Measurements from ENCODE around the gene GAPVD1.
"Not testable (repeated sequence)": the region's sequence is repeated elsewhere in the genome, so short reads cannot be mapped to it uniquely, and the experiment has no call there.

GAPVD1 gene

DNA sequence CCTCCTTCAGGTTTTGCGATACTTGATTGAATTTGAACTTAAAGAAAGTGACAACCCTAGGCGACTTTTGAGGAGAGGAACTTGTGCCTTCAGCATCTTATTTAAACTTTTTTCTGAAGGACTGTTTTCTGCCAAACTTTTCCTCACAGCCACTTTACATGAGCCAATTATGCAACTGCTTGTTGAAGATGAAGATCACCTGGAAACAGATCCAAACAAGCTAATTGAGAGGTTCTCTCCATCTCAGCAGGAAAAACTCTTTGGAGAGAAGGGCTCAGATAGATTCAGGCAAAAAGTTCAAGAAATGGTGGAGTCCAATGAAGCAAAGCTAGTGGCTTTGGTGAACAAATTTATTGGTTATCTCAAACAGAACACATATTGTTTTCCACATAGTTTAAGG, 40.6 kb downstream of the GAPVD1 start:
- DNase-seq (ENCODE audit: insufficient read length, low spot score) (no peak), FAIRE-seq (no peak)

DNA sequence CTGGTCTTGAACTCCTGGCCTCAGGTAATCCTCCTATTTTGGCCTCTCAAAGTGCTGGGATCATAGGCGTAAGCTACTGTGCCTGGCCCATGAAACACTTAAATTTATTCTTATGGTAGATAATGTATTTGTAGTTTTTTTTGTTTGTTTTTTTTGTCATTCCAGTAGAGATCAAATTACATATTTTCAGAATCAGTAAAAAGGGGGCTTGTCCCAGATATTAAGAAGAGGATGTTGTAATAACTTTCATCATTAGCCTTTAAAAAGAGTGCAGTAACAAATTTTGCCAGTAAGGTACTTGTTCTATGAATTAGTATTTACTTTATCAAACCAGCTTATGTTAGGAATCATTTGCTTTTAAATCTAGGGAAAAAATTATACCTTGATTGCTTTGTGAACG, 42.6 kb downstream of the GAPVD1 start:
- DNase-seq (ENCODE audit: insufficient read length, low spot score) = no peak
- no peak for FAIRE-seq

DNA sequence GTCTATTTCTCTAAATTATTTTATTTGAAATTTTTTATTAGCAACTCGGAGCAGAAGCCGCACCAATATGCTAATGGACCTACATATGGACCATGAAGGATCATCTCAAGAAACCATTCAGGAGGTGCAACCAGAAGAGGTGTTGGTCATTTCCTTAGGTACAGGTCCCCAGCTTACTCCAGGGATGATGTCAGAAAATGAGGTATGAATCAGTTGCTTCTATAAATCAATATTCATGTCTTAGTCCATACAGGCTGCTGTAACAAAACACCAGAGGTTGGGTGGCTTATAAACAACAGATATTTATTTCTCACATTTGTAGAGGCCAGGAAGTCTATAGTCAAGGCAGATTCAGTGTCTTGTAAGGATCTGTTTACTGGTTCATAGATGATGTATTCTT, 50.8 kb downstream of the GAPVD1 start:
- no peak for DNase-seq (ENCODE audit: insufficient read length, low spot score)
- no peak for FAIRE-seq

DNA sequence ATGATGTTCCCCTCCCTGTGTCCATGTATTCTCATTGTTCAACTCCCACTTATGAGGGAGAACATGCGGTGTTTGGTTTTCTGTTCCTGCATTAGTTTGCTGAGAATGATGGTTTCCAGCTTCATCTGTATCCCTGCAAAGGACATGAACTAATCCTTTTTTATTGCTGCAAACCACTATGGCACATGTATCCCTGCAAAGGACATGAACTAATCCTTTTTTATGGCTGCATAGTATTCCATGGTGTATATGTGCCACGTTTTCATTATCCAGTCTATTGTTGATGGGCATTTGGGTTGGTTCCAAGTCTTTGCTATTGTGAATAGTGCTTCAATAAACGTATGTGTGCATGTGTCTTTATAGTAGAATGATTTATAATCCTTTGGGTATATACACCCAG, 54.7 kb downstream of the GAPVD1 start:
- not testable (repeated sequence) for FAIRE-seq; DNase-seq (ENCODE audit: insufficient read length, low spot score)

DNA sequence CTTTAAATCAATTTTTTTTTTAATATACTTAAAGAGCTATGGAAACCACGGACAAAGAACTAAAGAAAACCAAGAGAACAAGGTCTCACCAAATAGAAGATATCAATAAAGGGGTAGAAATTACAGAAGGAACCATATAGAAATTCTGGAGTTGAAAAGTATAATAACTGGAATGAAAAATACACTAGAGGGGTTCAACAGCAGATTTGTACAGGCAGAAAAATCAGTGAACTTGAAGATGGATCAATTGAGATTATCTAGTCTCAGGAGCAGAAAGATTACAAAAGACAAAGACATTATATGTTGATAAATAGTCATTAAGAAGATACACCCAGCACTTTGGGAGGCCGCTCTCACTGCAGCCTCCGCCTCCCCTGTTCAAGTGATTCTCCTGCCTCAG, 56.1 kb downstream of the GAPVD1 start:
- no peak for DNase-seq (ENCODE audit: insufficient read length, low spot score)
- FAIRE-seq = no peak

DNA sequence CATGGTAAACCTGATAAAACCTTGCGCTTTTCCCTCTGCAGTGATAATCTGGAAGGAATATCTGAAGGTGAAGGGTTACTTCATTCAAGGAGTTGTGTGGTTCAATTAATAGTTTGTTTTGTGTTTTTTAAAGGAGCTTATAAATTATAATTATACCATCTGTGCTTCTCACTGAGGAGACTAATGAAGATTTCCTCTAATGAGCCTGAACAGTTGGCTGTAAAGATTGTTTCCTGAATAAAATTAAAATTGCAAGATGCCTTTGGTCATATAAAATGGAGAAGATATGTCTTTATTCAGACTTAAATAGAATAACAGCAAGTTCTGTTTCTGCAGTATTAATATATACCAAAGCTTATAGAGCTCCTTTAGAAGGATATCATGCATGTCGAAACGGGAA, 59.9 kb downstream of the GAPVD1 start:
- no peak for DNase-seq (ENCODE audit: insufficient read length, low spot score)
- FAIRE-seq = no peak

DNA sequence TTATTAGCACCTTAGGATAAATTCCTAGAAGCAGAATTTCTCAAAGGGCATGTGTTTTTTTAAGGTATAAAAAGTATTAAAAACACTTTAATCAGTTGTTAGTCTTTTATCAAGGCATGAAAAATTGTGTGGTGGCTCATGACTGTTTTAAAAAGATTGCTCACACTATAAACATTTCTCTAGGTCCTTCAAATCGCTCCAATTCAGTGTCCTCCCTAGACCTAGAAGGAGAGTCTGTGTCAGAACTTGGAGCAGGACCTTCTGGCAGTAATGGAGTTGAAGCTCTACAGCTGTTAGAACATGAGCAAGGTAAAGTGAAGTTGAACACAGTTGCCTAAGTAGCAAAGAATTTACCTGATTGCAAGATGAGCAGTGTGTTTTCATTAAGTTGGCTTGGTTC, 62.0 kb downstream of the GAPVD1 start:
- no peak for FAIRE-seq
- DNase-seq (ENCODE audit: insufficient read length, low spot score) = no peak

DNA sequence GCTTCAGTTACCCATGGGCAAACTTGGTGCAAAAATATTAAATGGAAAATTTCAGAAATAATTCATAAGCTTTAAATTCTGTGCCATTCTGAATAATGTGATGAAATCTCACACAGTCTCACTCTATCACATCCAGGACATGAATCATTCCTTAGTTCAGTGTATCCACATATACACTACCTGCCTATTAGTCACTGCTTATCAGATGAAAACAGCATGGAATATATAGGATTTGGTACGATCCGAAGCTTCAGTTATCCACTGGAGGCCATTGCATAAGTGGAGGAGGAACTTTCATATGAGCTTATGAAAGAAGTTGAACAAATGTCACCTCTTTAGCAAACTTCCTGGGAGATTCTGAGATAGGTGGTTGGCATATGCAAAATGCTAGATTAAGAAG, 64.2 kb downstream of the GAPVD1 start:
- no peak for DNase-seq (ENCODE audit: insufficient read length, low spot score)
- no peak for FAIRE-seq

DNA sequence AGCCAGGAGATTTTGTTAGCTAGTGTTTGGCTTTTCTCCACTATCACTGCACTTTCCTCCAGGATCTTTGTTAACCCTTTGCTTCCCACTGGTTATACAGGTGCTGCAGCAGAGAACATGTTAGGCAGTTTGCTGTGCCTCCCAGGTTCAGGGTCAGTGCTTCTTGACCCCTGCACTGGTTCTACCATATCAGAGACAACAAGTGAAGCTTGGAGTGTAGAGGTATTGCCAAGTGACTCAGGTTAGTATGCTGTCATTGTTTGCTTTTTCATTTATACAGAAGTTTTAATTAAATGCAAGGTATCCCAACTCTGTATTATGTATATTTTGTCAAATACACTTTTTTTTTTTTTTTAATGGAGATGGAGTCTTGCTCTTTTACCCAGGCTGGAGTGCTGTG, 68.4 kb downstream of the GAPVD1 start:
- no peak for DNase-seq (ENCODE audit: insufficient read length, low spot score)
- no peak for FAIRE-seq

DNA sequence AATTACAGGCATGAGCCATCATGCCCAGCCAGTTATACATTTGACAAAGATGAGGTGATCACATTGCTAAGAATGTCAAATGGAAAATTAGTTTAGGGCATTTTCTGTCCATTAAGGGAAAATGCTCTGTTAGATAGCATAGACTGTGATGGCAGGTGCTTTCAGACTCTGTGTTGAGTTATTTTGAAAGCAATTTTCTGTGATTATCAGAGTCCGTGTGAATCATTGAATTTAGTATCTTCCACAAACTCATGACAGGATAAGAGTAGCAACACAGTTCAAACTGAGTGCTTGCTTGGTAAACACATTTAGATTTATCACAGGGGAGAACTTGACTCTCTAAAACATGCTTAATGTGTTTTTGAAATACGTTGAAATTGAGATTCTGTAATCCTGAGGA, 69.0 kb downstream of the GAPVD1 start:
- no peak for DNase-seq (ENCODE audit: insufficient read length, low spot score)
- no peak for FAIRE-seq

DNA sequence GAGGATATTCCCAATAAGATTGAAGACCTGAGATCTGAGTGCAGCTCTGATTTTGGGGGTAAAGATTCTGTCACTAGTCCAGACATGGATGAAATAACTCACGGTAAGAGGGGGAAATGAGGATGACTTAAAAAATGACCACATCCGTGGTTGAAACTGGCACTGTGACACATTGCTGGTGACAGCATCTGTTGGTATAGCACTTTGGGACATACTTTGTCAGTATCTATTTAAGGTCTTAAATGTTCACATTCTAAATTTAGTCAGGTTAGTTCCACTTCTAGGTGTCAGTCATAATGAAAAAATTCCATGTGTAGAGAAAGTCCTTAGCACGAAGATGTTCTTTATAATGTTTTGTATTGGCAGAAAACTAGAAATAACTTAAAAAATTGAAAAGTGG, 70.9 kb downstream of the GAPVD1 start:
- DNase-seq (ENCODE audit: insufficient read length, low spot score) (peak; percentile 52), FAIRE-seq (peak; percentile 72)

DNA sequence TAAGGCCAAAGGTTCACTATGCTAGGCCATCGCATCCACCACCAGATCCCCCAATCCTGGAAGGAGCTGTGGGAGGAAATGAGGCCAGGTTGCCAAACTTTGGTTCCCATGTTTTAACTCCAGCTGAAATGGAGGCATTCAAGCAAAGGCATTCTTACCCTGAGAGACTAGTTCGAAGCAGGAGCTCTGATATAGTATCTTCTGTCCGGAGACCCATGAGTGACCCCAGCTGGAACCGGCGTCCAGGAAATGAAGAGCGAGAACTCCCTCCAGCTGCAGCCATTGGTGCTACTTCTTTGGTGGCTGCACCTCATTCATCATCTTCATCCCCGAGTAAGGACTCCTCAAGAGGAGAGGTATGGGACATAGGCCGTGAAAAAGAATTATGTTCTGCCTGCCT, 75.6 kb downstream of the GAPVD1 start:
- no peak for FAIRE-seq
- DNase-seq (ENCODE audit: insufficient read length, low spot score) = no peak

DNA sequence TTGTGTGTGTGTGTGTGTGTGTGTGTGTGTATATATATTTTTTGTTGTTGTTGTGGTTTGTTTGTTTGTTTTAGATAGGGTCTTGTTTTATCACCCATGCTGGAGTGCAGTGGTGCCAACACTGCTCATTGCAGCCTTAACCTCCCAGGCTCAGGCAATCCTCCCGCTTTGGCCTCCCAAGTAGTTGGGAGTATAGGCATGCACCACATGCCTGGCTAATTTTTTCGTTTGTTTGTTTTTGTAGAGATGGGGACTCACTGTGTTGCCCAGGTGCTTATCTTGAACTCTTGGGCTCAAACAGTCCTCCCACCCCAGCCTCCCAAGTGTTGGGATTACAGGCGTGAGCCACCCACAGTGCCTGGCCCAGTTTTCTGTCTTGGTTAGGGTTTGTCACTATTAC, 77.3 kb downstream of the GAPVD1 start:
- no peak for FAIRE-seq
- no peak for DNase-seq (ENCODE audit: insufficient read length, low spot score)

DNA sequence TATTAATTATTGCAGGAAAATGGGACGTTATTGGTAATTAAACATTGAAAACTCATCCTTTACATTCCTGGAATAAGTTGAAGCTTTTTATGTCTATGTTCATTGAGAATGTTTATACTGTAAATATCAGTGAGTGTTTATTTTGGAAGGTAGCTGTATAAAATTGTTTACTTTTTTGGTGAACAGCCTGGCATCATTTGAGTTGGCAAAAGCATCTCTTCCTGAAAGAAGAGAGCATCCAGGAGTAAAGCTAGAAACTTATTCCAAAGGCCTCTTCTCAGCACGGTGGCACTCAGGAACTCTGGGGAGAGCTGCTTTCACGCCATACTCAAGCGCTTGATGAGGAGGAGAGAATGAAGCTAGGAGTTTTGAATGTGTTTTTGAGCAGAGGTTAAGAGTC, 79.9 kb downstream of the GAPVD1 start:
- no peak for DNase-seq (ENCODE audit: insufficient read length, low spot score)
- FAIRE-seq = no peak

DNA sequence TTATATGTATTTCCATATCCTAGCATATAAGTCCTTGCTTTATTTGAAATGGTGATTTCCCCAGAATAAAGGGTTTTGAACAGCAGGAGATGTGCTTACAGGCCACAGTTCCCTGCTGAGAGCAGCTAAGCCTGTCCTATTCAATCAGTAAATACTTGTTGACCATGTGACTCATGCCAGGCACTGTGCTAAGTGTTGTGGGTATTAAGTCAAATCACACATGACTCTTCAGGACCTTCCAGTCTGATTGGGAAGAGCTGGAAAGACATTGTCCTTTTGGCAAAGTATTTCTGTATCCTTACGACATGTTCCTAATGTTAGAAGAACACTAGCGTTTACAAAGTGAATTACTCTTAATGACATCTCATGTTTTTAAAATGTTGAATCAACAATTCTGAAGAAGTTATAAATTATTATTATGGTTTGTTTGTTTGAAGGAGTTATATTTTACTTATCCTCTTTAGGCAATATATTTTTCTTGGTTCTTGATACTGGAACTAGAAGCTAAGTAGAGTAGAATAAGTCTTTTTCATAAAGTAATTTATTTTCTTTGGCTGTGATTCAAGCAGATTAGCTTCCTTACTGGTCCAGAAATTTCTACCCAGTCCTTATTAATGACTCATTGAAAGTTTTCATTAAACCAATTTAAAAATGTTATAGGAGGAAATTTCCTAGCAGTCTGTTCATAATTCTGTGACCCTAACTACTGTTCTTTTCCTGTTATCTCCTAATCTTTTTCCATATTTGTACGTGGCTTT, 82.1 kb downstream of the GAPVD1 start:
- no peak for FAIRE-seq
- DNase-seq (ENCODE audit: insufficient read length, low spot score) = no peak

DNA sequence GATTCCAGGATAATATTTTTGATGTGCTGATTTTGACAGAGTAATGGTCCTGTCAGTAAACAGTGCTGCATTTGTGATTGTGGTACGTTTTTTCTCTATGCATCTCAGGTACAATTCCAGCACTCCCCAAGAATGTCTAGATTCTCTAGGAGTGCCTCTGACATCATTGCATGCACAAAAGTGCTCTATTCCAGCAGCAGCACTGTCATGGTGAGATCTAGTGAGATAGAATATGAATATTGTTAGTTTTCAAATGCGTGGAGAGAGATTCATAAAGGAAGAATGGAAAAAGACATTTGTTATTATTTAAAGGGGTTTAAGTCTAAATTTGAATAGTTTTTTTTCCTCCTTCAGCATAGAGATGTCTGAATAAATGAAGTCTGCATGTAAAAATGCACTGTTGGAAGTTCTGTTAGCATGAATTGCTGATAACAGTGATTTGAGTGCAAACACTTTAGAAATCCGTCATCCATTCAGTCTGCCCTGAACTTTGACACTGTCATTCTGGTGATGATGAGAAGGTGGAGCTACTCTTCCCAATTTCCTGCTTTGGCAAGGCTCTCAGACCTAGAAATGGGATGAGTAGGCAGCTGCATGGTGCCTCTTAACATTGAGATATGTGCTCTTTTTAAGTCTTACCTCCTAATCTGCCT, 84.6 kb downstream of the GAPVD1 start:
- DNase-seq (ENCODE audit: insufficient read length, low spot score) (no peak), FAIRE-seq (no peak)

DNA sequence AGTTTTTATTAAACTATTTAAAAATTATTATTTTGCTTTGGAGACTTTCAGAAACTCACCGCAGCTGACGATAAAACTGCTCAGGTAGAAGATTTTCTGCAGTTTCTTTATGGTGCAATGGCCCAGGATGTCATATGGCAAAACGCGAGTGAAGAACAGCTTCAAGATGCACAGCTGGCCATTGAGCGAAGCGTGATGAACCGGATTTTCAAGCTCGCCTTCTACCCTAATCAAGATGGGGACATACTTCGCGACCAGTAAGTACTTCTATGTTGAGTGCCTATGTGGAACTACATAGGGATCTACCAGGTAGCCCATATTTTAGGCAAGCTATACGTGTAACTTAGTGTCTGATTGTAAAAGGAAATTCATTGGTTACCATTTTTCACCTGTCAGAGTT, 94.0 kb downstream of the GAPVD1 start:
- FAIRE-seq (no peak), DNase-seq (ENCODE audit: insufficient read length, low spot score) (no peak)

DNA sequence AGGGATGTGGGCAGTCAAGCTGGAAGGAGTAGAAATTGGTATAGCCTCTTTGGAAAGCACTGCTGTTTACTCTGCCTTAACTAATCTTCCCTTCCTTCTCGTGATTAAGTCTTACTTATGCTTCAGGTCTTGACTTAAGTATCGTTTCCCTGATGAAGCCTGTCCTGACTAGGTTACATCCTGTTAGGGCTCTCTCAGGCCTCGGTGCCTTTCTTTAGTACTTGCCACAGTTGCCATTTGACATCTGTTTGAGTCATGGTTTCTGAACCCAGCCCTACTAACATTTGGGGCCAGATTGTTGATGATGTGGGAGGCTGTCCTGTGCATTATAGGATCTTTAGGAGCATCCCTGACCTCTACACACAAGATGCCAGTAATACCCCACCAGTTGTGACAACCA, 94.4 kb downstream of the GAPVD1 start:
- FAIRE-seq = no peak

DNA sequence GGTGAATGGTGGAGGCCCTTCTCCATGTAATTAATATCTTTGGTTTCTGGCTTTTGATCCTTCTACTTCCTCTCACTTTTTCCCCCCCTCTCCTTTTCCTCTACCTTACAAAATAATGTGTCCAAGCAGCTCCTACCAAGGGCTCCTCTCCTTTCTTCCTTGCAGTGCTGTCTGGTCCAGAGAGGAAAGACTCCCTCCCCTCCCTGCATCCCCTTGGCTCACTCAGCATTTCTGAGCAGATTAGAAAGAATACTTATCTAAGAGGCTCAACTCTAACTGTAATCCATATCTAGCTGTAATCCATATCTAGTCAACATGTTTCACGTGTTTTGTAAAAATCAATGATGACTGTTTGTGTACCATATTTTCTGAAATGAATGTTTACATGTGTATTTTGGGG, 97.4 kb downstream of the GAPVD1 start:
- DNase-seq (ENCODE audit: insufficient read length, low spot score) (no peak), FAIRE-seq (no peak)

More for the DNA sequence above, 94.4 kb downstream of the GAPVD1 start:
- DNase-seq (ENCODE audit: insufficient read length, low spot score) = no peak

DNA sequence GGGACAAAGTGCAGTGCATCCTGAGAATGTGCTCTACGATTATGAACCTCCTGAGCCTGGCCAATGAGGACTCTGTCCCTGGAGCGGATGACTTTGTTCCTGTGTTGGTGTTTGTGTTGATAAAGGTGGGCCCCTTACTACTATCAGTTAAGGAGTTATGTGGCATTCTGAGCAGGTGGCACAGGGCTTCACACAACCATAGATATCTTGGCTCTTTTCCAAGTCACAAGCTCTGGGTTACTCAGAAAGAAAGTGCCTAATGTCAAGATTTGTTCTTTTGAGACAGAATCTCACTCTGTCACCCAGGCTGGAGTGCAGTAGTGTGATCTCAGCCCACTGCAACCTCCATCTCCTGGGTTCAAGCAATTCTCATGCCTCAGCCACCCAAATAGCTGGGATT, 99.0 kb downstream of the GAPVD1 start:
- no peak for FAIRE-seq
- no peak for DNase-seq (ENCODE audit: insufficient read length, low spot score)

DNA sequence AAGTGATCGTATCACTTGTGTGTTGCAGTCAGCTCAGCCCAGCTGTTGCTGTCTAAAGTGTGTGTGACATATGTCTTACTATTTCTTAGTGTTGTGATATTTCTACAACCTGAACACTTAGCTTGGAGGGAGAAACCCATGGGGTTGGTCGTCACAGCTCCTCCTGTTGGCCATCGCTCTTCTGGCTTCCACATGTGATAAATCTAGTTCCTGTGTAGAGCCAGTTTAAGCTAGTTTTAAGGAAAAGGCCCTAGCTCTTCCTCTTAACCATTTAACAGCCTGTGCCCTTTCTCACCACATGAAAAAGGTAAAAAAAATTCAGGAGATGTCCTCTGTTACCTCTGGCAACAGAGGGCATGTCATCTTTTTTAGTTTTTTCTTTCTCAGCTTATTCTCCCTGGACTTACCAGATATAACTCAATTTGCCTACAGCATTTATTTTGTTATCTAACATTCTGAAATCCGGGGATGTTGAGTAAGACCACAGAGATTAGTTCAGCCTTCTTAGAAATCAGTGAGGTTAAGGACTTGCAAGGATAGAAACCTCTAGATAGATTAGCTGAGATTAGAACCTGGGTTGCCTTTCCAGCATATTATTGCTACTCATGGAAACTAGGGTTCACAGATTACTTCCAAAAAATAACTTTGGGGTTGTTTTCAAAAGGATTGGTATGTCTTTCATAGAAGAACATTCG, 100.4 kb downstream of the GAPVD1 start:
- no peak for FAIRE-seq
- DNase-seq (ENCODE audit: insufficient read length, low spot score) = no peak

DNA sequence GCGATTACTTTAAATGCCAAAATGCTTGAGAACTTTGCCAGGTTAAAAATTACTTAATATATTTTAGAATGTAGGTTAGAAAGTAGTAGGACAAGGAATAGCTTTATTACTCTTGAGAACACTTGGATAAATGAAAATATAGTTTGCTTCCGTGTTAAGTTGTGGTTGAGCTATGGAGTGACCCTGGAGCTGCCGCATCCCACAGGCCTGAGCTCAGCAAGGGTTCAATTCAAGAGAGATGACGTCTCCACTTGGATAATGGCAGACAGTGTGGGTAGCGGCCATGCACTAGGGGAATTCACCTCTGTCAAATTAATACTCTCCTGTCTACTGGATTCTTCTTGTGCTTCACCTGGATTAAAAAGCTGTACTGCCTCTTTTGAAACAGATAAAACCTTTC, 105.0 kb downstream of the GAPVD1 start:
- no peak for DNase-seq (ENCODE audit: insufficient read length, low spot score)
- no peak for FAIRE-seq

Measured in GM19239 (cell line).